HG03066 (cell line): ENCODE measurements around the gene MDP1.
"Not testable (repeated sequence)": the region's sequence is repeated elsewhere in the genome, so short reads cannot be mapped to it uniquely, and the experiment has no call there.

ENCODE experiments used
- ATAC-seq: cut with Tn5 transposase; IDR thresholded peaks from one replicate; pipeline ENCODE4 v1.9.1; 2021; ENCODE audit warnings: low read depth; ENCODE audit not compliant: unreplicated experiment

MDP1 gene

GRCh38 chr14:24232121-24232644 lies 16.3 kb upstream of the MDP1 start, which contains the start of gene NEDD8:
NEDD8 (minus strand) TSS chr14:24232367; CDS start chr14:24232267, 100 bp downstream.
- peak; percentile 78 for ATAC-seq

GRCh38 chr14:24231263-24232120 lies 15.6 kb upstream of the MDP1 start:
- ATAC-seq, result no peak

DNA sequence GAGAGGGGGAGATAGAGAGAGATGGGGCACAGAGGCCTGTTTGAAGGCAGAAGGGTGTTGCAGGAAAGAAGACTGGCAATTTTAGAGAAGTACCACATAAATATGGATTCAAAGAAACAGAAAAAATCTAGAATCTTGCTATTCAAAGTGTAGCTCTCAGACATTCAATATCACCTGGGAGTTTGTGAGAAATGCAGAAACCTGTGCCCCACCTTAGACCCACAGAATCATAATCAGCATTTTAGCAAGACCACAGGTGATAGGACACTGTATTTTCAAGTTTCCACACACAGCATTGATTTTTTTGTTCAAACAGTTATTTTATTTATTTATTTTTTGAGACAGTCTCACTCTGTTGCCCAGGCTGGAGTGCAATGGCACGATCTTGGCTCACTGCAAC lies 13.0 kb upstream of the MDP1 start:
- no peak for ATAC-seq

DNA sequence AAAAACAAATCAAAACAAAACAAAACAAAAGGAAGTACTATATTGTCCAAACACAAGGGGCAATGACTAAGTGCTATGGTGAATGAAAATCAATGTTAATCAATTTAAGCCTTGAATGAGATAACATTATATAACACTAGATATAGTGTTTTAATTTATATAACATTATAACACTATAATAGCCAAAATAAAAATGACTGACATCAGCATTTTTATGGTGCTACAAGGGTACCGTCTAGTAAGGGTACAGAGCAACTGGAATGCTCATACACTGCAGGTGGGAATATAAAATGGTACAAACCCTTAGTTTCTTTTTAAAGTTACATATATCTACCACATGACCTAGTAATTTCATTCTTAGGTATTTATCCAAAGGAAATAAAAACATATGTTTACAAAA lies 10.6 kb upstream of the MDP1 start:
- ATAC-seq, result no peak

DNA sequence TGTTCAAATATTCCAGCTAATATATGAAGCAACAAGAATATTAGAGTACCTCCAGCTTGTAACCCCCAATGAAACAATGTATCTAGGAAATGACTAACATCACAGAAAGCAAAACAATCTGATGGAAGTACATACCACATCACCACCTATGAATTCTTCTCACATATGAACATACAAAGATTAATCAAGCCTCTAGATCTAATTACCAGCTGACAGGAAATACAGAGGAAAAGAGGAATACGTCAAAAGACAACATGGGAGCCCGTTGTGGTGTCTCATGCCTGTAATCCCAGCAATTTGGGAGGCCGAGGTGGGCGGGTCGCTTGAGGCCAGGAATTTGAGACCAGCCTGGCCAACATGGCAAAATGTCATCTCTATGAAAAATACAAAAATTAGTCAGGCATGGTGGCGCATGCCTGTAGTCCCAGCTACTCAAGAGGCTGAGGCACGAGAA lies 8.8 kb upstream of the MDP1 start:
- no peak for ATAC-seq

GRCh38 chr14:24222987-24223386 lies 7.1 kb upstream of the MDP1 start:
- ATAC-seq, result not testable (repeated sequence)

DNA sequence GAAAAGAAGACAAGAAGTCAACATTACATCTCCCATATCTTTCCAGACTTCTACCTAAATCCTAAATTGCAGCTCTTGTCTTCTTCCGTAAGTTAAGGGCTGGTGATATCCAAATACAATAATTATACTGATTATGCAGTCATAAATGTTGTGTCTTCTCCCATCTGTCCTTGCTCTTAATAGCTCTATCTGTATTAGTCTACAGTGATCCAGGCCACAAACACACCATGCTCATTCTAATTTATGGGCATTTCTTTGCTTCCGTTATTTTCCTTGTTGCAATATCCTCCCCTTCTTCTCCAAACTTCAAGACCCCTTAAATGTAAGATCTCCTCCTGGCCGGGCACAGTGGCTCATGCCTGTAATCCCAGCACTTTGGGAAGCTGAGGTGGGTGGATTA lies 3.7 kb upstream of the MDP1 start:
- ATAC-seq, result no peak

- no peak for ATAC-seq
Observed at GRCh38 chr14:24219080-24219479, 3.2 kb upstream of the MDP1 start.

- ATAC-seq, result not testable (repeated sequence)
Observed at GRCh38 chr14:24216876-24217275, 1.0 kb upstream of the MDP1 start.

DNA sequence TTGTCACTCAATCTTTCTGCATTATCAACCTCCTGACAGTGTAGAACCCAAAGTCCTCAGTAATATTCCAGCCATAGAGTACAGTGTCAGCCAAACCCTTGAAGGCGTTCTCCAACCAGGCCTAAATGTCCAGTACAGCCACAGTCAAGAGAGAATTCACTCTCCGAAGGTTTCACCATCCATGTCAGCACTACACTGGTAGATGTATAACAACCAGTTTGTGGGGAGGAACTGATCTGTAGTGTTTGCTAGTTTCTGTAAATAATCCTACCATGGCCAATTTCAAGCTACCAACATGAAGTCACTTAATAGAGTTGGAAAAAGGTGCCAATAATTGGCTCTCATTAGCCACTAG lies 456 bp upstream of the MDP1 start:
- no peak for ATAC-seq

- no peak for ATAC-seq
Observed at GRCh38 chr14:24213866-24214662, 1.8 kb downstream of the MDP1 start.

DNA sequence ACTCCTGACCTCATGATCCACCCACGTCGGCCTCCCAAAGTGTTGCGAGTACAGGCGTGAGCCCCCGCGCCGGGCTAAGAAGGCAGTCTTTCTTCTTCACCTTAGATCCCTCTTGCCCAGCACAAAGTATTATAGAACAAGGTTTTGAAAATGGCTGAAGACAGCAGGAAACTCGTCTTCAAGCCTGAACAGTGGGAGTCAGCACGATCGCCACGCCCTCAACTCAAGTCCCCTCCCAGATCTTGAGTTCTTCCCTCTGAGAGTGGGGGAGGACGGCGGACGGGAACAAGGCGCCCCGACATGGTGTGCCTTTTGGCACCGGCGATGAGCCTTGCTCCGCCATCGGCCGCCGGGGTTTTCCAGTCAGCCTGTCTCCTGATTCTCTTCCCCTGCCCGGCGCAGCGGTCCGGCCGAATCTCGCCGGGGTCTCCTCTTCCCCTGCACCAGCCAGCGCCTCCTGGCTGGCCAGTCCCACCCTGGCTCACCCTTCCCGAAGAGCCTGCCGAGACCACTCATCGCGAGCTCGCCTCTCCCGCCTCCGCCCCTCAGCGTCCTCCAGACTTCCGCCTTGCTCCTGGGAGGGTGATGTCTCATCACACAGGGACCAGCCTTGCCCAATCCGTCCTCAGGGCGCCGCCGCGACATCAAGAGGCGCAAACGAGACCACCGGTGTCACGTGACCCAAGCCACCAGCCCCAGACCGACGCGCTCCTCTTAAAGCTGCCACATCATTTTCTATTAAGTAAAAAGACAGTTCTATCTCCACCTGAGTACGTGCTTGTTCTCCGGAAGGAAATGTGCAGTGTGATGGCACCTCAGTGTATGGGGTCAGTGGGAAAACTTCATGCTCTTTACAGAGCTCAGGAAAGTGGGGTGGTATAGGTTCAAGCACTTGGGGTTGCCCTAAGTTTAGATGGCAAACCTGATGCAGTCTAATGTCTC lies 2.7 kb downstream of the MDP1 start, which contains the start of gene CHMP4A:
Gene CHMP4A, minus strand, starts transcription at position 565 of the 942 bp plus-strand sequence. Its CDS starts 49 bp downstream, at position 516.
- peak; percentile 70 for ATAC-seq

- ATAC-seq, result no peak
Observed at GRCh38 chr14:24211311-24211710, 4.6 kb downstream of the MDP1 start.

DNA sequence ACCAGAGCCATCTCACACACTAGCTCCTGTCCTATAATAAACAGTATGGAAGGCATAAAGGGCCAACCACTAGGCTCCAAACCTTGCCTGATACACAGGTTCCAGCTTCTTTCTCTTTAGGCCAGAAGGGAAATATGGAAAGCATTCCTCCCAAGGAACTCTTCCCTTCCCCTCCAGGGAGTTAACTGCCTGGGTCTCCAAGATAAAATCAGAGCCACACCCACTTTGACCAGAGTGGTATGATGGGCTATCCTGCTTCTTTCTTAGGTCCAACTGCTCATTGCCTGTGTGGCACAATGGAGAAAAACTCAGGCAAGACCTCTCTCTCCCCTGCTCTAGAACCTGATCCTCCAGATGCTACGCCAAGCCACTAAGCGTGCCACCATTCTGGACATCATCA lies 8.2 kb downstream of the MDP1 start:
- ATAC-seq, result no peak

DNA sequence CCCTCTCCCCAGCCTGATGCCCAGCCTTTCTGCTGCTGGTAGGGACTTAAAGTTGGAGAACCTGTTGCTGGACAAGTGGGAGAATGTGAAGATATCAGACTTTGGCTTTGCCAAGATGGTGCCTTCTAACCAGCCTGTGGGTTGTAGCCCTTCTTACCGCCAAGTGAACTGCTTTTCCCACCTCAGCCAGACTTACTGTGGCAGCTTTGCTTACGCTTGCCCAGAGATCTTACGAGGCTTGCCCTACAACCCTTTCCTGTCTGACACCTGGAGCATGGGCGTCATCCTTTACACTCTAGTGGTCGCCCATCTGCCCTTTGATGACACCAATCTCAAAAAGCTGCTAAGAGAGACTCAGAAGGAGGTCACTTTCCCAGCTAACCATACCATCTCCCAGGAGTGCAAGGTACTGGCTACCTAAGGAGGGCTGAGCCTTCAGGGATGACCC lies 8.7 kb downstream of the MDP1 start:
- no peak for ATAC-seq

- no peak for ATAC-seq
Observed at GRCh38 chr14:24206260-24207103, 9.4 kb downstream of the MDP1 start.

- ATAC-seq, result no peak
Observed at GRCh38 chr14:24204163-24205146, 11.4 kb downstream of the MDP1 start.
